Endometrium (tissue), 2 donors: ENCODE results near the gene PCDHGA1.

Source experiments
- FAIRE-seq: peaks from 2 replicates; lab custom pipeline; 2012; peaks lifted over from hg19 to GRCh38; lab: Jason Lieb, UNC
- donor health status: control.
- donor health status: control.

The PCDHGA1 gene

DNA sequence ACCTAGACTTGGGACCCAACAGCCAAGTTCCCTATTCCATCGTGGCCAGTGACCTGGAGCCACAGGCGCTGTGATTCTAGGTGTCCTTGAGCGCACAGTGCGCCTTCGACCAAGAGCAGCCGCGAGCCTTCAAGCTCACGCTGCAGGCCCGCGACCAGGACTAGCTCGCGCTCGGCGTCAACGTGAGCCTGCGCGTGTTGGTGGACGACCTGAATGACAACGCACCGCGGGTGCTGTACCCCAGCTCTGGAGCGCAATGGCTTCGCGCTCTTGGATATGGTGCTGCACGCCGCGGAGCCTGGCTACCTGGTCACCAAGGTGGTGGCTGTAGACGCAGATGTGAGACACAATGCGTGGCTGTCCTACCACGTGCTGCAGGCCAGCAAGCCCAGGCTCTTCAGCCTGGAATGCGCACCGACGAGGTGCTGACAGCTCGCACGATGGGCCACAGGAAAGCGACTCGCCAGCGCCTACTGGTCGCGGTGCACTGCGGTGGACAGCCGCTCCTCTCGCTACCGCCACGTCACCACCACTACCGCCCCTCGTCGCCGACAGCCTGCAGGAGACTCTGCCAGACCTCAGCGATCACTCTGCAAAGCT, 111.4 kb downstream of the PCDHGA1 start:
- no peak for FAIRE-seq

GRCh38 chr5:141465351-141465750, 135.0 kb downstream of the PCDHGA1 start:
- FAIRE-seq: no peak

- peak; percentile 90 for FAIRE-seq
These were observed 145.4 kb downstream of the PCDHGA1 start, which contains the start of gene PCDHGC3 for GRCh38 chr5:141475625-141476131. Gene PCDHGC3, plus strand, starts transcription at chr5:141475966. Its CDS starts 151 bp downstream, at chr5:141476117.

DNA sequence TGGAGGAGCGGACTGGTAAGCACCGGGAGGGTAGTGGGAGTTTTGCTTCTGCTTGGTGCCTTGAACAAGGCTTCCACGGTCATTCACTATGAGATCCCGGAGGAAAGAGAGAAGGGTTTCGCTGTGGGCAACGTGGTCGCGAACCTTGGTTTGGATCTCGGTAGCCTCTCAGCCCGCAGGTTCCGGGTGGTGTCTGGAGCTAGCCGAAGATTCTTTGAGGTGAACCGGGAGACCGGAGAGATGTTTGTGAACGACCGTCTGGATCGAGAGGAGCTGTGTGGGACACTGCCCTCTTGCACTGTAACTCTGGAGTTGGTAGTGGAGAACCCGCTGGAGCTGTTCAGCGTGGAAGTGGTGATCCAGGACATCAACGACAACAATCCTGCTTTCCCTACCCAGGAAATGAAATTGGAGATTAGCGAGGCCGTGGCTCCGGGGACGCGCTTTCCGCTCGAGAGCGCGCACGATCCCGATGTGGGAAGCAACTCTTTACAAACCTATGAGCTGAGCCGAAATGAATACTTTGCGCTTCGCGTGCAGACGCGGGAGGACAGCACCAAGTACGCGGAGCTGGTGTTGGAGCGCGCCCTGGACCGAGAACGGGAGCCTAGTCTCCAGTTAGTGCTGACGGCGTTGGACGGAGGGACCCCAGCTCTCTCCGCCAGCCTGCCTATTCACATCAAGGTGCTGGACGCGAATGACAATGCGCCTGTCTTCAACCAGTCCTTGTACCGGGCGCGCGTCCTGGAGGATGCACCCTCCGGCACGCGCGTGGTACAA, 146.0 kb downstream of the PCDHGA1 start:
- FAIRE-seq: no peak

- no peak for FAIRE-seq
These were observed 146.8 kb downstream of the PCDHGA1 start for GRCh38 chr5:141477044-141477575.

GRCh38 chr5:141477815-141478214, 147.5 kb downstream of the PCDHGA1 start:
- FAIRE-seq: no peak

DNA sequence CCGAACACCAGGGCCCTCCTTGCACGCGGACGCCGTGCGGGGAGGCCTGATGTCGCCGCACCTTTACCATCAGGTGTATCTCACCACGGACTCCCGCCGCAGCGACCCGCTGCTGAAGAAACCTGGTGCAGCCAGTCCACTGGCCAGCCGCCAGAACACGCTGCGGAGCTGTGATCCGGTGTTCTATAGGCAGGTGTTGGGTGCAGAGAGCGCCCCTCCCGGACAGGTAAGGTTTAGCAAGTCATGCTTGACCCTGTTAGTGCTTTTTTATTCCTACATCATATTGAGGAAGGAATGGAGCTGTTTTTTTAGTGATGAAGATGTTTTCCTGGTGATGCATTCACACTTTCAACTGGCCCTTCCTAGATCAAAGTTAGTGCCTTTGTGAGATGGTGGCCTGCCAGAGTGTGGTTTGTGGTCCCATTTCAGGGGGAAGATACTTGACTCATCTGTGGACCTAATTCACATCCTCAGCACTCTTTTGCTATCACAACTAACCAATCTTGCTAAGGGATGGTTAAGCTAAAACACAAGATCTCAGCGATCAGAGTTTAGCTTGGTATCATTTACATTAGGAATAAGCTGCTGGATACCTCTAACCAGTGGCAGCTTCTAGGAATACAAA, 148.1 kb downstream of the PCDHGA1 start:
- no peak for FAIRE-seq

DNA sequence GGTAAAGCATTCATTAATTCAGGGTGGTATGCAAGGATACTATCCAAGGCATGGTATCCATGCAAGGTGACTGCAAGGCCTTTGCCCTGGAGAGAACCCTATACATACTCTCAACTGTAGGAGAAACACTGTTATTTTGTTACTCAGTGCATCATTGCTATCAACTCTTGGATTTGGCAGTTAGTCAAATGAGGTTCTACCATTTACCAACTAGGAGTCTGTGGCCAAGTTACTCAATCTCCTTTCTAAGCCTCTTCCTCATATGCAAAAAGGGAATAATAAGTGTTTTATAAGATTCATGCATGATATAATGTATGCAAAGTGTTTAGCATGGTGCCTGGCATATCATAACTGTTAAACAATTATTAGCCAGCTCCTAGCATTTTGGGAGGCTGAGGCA, 149.5 kb downstream of the PCDHGA1 start:
- no peak for FAIRE-seq

GRCh38 chr5:141483902-141484301, 153.6 kb downstream of the PCDHGA1 start:
- no peak for FAIRE-seq

- FAIRE-seq: no peak
These were observed 154.0 kb downstream of the PCDHGA1 start for GRCh38 chr5:141484310-141484640.

DNA sequence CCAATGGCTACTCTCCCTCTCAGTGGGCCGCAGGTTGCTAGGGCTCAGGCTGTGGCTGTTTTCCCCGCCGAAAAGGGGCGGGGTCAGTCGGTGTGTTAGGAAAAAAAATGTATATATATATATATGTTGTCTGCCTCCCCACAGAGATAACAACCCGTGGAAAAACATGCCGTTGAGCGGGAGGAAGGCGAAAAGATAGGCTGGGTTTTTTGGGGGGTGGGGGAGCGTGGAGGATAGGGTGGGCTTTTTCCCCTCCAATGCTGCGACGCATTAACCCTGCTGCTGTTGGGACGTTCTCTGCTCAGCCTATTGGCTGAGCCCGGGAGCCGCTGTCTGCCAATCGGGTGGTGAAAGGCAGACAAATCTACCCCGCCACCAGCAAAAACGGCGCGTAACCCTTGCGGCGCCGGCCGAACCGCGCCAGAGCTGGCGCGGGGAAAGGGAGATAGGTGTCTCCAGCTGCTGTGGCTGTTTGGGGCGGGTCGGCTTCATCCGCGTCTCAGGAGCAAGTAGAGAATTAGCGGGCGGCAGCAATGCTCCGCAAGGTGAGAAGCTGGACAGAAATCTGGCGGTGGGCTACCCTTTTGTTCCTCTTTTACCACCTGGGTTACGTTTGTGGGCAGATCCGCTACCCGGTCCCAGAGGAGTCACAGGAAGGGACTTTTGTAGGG, 154.5 kb downstream of the PCDHGA1 start, which contains the start of gene PCDHGC4:
Gene PCDHGC4, plus strand, starts transcription at position 390 of the 671 bp plus-strand sequence. Its CDS starts 144 bp downstream, at position 534.
- no peak for FAIRE-seq

DNA sequence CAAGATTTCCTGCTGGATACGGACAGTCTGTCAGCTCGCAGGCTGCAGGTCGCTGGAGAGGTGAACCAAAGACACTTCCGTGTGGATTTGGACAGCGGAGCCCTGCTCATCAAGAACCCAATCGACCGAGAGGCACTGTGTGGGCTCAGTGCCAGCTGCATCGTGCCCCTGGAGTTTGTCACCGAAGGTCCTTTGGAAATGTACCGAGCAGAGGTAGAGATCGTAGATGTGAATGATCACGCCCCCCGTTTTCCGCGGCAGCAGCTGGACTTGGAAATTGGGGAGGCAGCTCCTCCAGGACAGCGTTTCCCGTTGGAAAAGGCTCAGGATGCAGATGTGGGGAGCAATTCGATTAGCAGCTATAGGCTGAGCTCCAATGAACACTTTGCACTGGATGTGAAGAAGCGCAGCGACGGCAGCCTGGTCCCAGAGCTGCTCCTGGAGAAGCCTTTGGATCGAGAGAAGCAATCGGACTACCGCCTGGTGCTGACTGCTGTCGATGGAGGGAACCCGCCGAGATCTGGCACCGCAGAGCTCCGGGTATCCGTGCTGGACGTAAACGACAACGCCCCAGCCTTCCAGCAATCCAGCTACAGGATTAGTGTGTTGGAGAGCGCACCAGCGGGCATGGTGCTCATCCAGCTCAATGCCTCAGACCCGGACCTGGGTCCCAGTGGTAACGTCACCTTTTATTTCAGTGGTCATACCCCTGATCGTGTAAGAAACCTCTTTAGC, 155.2 kb downstream of the PCDHGA1 start:
- no peak for FAIRE-seq

DNA sequence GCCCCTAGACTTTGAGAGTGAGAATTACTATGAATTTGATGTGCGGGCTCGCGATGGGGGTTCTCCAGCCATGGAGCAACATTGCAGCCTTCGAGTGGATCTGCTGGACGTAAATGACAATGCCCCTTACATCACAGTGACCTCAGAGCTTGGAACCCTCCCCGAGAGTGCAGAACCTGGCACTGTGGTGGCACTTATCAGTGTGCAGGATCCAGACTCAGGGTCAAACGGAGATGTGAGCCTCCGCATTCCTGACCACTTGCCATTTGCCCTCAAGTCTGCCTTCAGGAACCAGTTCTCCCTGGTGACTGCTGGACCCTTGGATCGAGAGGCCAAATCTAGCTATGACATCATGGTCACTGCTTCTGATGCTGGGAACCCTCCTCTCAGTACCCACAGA, 155.8 kb downstream of the PCDHGA1 start:
- no peak for FAIRE-seq

DNA sequence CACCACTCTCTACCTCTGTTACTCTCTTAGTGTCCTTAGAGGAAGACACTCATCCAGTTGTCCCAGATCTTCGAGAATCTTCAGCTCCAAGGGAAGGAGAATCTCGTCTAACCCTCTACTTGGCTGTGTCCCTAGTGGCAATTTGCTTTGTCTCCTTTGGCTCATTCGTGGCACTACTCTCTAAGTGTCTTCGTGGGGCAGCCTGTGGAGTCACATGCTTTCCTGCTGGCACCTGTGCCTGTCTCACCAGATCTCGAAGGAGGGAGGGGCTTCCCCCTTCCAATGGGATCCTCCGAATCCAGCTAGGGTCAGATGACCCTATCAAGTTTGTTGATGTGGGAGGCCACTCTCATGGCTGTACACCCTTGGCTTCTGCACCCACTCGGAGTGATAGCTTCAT, 156.8 kb downstream of the PCDHGA1 start:
- FAIRE-seq: no peak

DNA sequence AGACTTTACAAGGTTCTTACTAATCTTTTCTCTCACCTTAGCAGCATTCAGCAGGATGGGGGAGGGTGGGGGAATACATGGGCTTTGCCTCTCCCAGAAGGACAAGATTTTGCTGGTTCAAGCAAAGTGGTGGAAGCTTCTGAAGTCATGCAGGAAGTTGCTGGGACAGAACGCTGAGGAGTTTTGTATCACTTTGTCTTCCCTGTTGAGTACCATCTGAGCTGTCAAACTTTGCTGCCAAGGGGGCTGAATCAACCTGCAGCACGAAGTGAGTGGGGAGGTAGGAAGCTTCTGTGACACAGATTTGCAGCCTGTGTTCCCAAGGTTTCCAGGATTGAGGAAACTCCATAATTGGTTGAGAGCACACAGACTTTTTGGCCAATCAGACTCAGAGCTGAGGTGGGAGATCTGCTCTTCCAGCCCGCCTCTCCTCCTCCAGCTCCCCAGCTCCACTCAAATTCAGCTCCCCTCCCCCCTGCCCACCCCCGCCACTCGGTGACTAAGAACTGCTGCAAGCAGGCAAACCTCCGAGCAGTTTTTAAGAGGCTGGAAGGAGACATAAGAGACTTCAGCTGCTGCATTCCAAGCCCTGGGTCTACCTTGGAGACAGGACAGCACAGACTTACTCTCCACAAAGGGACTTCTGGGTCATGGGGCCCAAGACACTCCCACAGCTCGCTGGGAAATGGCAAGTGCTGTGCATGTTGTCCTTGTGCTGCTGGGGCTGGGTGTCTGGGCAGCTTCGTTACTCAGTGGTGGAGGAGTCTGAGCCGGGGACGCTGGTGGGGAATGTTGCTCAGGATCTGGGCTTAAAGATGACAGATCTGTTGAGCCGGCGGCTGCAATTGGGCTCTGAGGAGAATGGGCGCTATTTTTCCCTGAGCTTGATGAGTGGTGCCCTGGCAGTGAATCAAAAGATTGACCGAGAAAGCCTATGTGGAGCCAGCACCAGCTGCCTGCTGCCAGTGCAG, 158.6 kb downstream of the PCDHGA1 start, which contains the start of gene PCDHGC5:
Gene PCDHGC5, plus strand, starts transcription at position 491 of the 971 bp plus-strand sequence. Its CDS starts 160 bp downstream, at position 651.
- FAIRE-seq: no peak

DNA sequence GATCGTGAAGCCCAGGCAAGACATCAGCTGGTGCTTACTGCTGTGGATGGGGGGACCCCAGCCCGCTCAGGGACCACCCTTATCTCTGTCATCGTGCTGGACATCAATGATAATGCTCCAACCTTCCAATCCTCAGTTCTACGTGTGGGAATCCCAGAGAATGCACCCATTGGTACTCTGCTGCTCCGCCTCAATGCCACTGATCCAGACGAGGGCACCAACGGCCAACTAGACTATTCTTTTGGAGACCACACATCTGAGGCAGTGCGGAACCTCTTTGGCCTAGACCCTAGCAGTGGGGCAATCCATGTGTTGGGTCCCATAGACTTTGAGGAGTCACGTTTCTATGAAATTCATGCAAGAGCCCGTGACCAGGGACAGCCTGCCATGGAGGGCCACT, 159.5 kb downstream of the PCDHGA1 start:
- no peak for FAIRE-seq

GRCh38 chr5:141490271-141490670, 160.0 kb downstream of the PCDHGA1 start:
- no peak for FAIRE-seq

DNA sequence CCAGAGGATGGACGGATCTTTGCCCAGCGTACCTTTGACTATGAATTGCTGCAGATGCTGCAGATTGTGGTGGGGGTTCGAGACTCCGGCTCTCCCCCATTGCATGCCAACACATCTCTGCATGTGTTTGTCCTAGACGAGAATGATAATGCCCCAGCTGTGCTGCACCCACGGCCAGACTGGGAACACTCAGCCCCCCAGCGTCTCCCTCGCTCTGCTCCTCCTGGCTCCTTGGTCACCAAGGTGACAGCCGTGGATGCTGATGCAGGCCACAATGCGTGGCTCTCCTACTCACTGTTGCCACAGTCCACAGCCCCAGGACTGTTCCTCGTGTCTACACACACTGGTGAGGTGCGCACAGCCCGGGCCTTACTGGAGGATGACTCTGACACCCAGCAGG, 160.5 kb downstream of the PCDHGA1 start:
- FAIRE-seq: no peak

- no peak for FAIRE-seq
These were observed 161.2 kb downstream of the PCDHGA1 start for GRCh38 chr5:141491323-141492167.
